ENCODE measurements around the gene TSEN15. TPM values are rescaled to one million over a fixed set of nuclear protein-coding genes. Genes with fewer than 3 reads are reported as not detected.
A peak's percentile ranks its signal among the peaks of the same experiment; 100 is the strongest.

TSEN15 gene
- total and polyA plus RNA-seq, 9 of the 15 experiments (the other 6 are each of a cell fraction or from before 2014, with no cell fraction given), result 25.6 to 121 (median 91.3) TPM

GRCh38 chr1:184065559-184065958 is 14.0 kb downstream of the TSEN15 start:
- DNase-seq (ENCODE audit: extremely low read depth in 1 of 4, low spot score in 3 of 4) (no peak), ATAC-seq (no peak), FAIRE-seq (no peak)
- intact Hi-C loops (cut with micrococcal nuclease), result no loop called here
- no peaks in the 10 kb centered on the region for H3K9me3 ChIP-seq (replicated peaks; ENCODE audit: control insufficient read depth, insufficient read depth, low read depth, low read length)
- no peaks in the 10 kb centered on the region for H3K27me3 ChIP-seq (ENCODE audit: control insufficient read depth in 2 of 2, insufficient read depth in 2 of 2, low read length in 2 of 2)
- H3K79me2 ChIP-seq (ENCODE audit: control insufficient read depth, insufficient read depth, low read length), result peaks cover 29% of the 10 kb centered on the region
- POLR2A ChIA-PET, result interaction anchor here (1.2 to 1.9 kb wide), 3 partner anchors 8 to 74 kb away, joined by 3 to 5 read pairs (median 4); partner anchors contain the start of gene TSEN15
- BruUV-seq (replicated peaks), result no TSS peak
- H3K9me1 ChIP-seq (ENCODE audit: control insufficient read depth, insufficient read depth, low read length), result no peaks in the 10 kb centered on the region
- no peak overlapping the region for H3K27ac ChIP-seq (ENCODE audit: extremely low read depth, low read depth, low read length)
- CTCF ChIA-PET (ENCODE audit: low intra/inter-chr PET ratio), result no interaction called here
- H3K4me2 ChIP-seq (ENCODE audit: insufficient read depth, low read length), result no peak overlapping the region
- no peaks in the 10 kb centered on the region; a peak in 1 of 5 replicates for H3K4me1 ChIP-seq (replicated peaks in 1 of 2; ENCODE audit: control insufficient read depth in 2 of 2, insufficient read depth in 2 of 2, low read length in 2 of 2)
- H3K4me3 ChIP-seq, result no peak overlapping the region
- peaks cover 59% of the 10 kb centered on the region; the same call in 2 of the 3 replicates for H3K36me3 ChIP-seq (ENCODE audit: control insufficient read depth, insufficient read depth, low read length)
- H3K9ac ChIP-seq (ENCODE audit: insufficient read depth in 1 of 2, low read depth in 2 of 2, low read length in 2 of 2), result no peak overlapping the region
- no peak overlapping the region for H2AFZ ChIP-seq (ENCODE audit: low read depth, low read length)
- in situ Hi-C loops (cut with MboI), result no loop called here
- TF ChIP-seq AFF1 (IDR thresholded peaks at IDR 0.05; ENCODE audit: low read depth in 1 of 2, partially characterized antibody in 2 of 2) (peak in 1 of 2 experiments; percentile 80), ZBTB7A (IDR thresholded peaks at IDR 0.05; ENCODE audit: borderline replicate concordance, control insufficient read depth, low read depth, low read length) (no peak)
- no peaks in the 10 kb centered on the region for H4K20me1 ChIP-seq (replicated peaks; ENCODE audit: control insufficient read depth, insufficient read depth, low read length)

Measured in K562 (cell line).